GM23338 (cell line): Measurements from ENCODE around the gene NR3C1. TPM values are rescaled to one million over a fixed set of nuclear protein-coding genes. Genes with fewer than 3 reads are reported as not detected.
A peak's percentile ranks its signal among the peaks of the same experiment; 100 is the strongest.

Experiments used
- ATAC-seq: fragments of 200-7000 bp; cut with Tn5 transposase; 3 replicates; pipeline ENCODE4 v1.9.1; 2020
- DNase-seq: peaks from one replicate; pipeline ENCODE4 v3.0.0-alpha.2; 2015; ENCODE audit warnings: low spot score
- H2AFZ ChIP-seq: fragments of 200-600 bp; sonication (generic); 2 replicates; pipeline ENCODE4 v1.8.0; 2016; ENCODE audit warnings: antibody characterized with exemption, mild to moderate bottlenecking, moderate library complexity
- H3F3A ChIP-seq: fragments of 200-600 bp; sonication (generic); replicated peaks from 2 replicates; pipeline ENCODE4 v1.8.0; 2017; ENCODE audit warnings: antibody characterized with exemption, mixed run types, low read depth
- H3K27ac ChIP-seq: fragments of 200-600 bp; sonication (generic); 2 replicates; pipeline ENCODE4 v1.6.1; 2016; ENCODE audit warnings: low read depth
- H3K27me3 ChIP-seq: fragments of 200-600 bp; sonication (generic); 2 replicates; pipeline ENCODE4 v1.8.0; 2016; ENCODE audit warnings: mild to moderate bottlenecking, mixed run types, moderate library complexity; ENCODE audit not compliant: insufficient read depth
- H3K36me3 ChIP-seq: fragments of 200-600 bp; sonication (generic); 2 replicates; pipeline ENCODE4 v1.8.0; 2016; ENCODE audit warnings: mild to moderate bottlenecking; ENCODE audit not compliant: insufficient read depth
- H3K4me1 ChIP-seq: fragments of 200-600 bp; sonication (generic); 2 replicates; pipeline ENCODE4 v1.8.0; 2016; ENCODE audit warnings: mild to moderate bottlenecking, moderate library complexity; ENCODE audit not compliant: insufficient read depth
- H3K4me2 ChIP-seq: fragments of 200-600 bp; sonication (generic); 2 replicates; pipeline ENCODE4 v1.7.1; 2017; ENCODE audit warnings: mixed run types
- H3K4me3 ChIP-seq: fragments of 200-600 bp; sonication (generic); 2 replicates; pipeline ENCODE4 v1.6.1; 2016; ENCODE audit warnings: mixed run types
- H3K79me2 ChIP-seq: fragments of 200-600 bp; sonication (generic); replicated peaks from 2 replicates; pipeline ENCODE4 v1.8.0; 2017; ENCODE audit warnings: mild to moderate bottlenecking; ENCODE audit not compliant: insufficient read depth
- H3K9me2 ChIP-seq: fragments of 200-600 bp; sonication (generic); 2 replicates; pipeline ENCODE4 v1.8.0; 2017; ENCODE audit not compliant: insufficient read depth
- H4K20me1 ChIP-seq: fragments of 200-600 bp; sonication (generic); replicated peaks from 2 replicates; pipeline ENCODE4 v1.8.0; 2017; ENCODE audit warnings: mild to moderate bottlenecking; ENCODE audit not compliant: insufficient read depth
- H3K27ac Mint-ChIP-seq: 2 replicates; pipeline ENCODE4 v1.8.0; 2020; ENCODE audit warnings: inconsistent platforms, mild to moderate bottlenecking, moderate library complexity, mixed read lengths
- H3K27me3 Mint-ChIP-seq: 3 replicates; pipeline ENCODE4 v1.8.0; 2022; ENCODE audit warnings: low read depth, mild to moderate bottlenecking, moderate library complexity, mixed read lengths, inconsistent platforms; ENCODE audit not compliant: insufficient read depth, poor library complexity
- H3K36me3 Mint-ChIP-seq: 3 replicates; pipeline ENCODE4 v1.8.0; 2021; ENCODE audit warnings: low read depth, mild to moderate bottlenecking, inconsistent platforms, moderate library complexity, mixed read lengths
- H3K4me1 Mint-ChIP-seq: 3 replicates; pipeline ENCODE4 v1.8.0; 2020; ENCODE audit warnings: mild to moderate bottlenecking, inconsistent platforms, mixed read lengths
- H3K4me3 Mint-ChIP-seq: 3 replicates; pipeline ENCODE4 v1.8.0; 2021; ENCODE audit warnings: moderate library complexity, mild to moderate bottlenecking, inconsistent platforms, mixed read lengths
- H3K9me3 Mint-ChIP-seq: 3 replicates; pipeline ENCODE4 v1.8.0; 2020; ENCODE audit warnings: moderate library complexity, mild to moderate bottlenecking, inconsistent platforms, mixed read lengths
- CREB1 ChIP-seq: fragments of 250-450 bp; sonication (Bioruptor Pico); IDR thresholded peaks from 2 replicates; pipeline ENCODE4 v1.5.0; 2020; ENCODE audit warnings: low read depth, mild to moderate bottlenecking, moderate library complexity
- EZH2 ChIP-seq: fragments of 200-600 bp; sonication (generic); IDR thresholded peaks from one replicate; pipeline ENCODE4 v1.8.0; 2017; ENCODE audit warnings: antibody characterized with exemption, mild to moderate bottlenecking, low read depth; ENCODE audit not compliant: unreplicated experiment
- EZH2phosphoT487 ChIP-seq: fragments of 200-600 bp; sonication (generic); IDR thresholded peaks from one replicate; pipeline ENCODE4 v1.8.1; 2018; ENCODE audit warnings: antibody characterized with exemption; ENCODE audit not compliant: unreplicated experiment
- JUNB ChIP-seq: IDR thresholded peaks from one replicate; pipeline ENCODE4 v1.6.1; 2016; ENCODE audit warnings: antibody characterized with exemption; ENCODE audit not compliant: unreplicated experiment
- NANOG ChIP-seq: IDR thresholded peaks from 2 replicates; pipeline ENCODE4 v1.6.1; 2016; ENCODE audit warnings: antibody characterized with exemption, borderline replicate concordance
- POLR2AphosphoS5 ChIP-seq: IDR thresholded peaks from 2 replicates; pipeline ENCODE4 v1.6.1; 2016; ENCODE audit warnings: antibody characterized with exemption, low read depth
- STAT1 ChIP-seq: IDR thresholded peaks from one replicate; pipeline ENCODE4 v1.6.1; 2016; ENCODE audit warnings: antibody characterized with exemption; ENCODE audit not compliant: unreplicated experiment
- ZNF114 ChIP-seq: fragments of 250-450 bp; sonication (Bioruptor Pico); IDR thresholded peaks from 2 replicates; pipeline ENCODE4 v1.5.0; 2020; ENCODE audit warnings: mild to moderate bottlenecking, moderate library complexity
- ZNF331 ChIP-seq: fragments of 250-450 bp; sonication (Bioruptor Pico); IDR thresholded peaks from 2 replicates; pipeline ENCODE4 v1.5.0; 2020; ENCODE audit warnings: low read depth, mild to moderate bottlenecking, moderate library complexity
- polyA plus RNA-seq: library from polyadenylated mRNA; unstranded; fragments of >200 nt; fragmentation: Nextera tagmentation; extraction: Ambion mirVana; gene quantifications from 2 replicates; pipeline ENCODE4 v1.2.1, GENCODE V29; 2016
- total RNA-seq: library from RNA; depleted of rRNA; stranded (reverse); fragments of >200 nt; shearing (Covaris generic); gene quantifications from 2 replicates; pipeline ENCODE4 v1.2.3, GENCODE V29; 2014
- TF ChIP-seq, protein P1 (sequence below), 2 experiments: fragments of 200-600 bp in 1 of 2; sonication (generic) in 1 of 2; conservative IDR thresholded peaks; 2 replicates each; pipeline versions ENCODE4 v1.5.1 to v1.6.1; 2016 to 2017; ENCODE audit warnings: antibody characterized with exemption in 2 of 2, low read depth in 2 of 2, mild to moderate bottlenecking in 2 of 2, moderate library complexity in 1 of 2
- TF ChIP-seq, protein P2 (sequence below): IDR thresholded peaks from 2 replicates; pipeline ENCODE4 v1.6.1; 2016; ENCODE audit warnings: antibody characterized with exemption
- TF ChIP-seq, protein P3 (sequence below): fragments of 250-450 bp; sonication (Bioruptor Pico); IDR thresholded peaks from 2 replicates; pipeline ENCODE4 v1.5.0; 2020; ENCODE audit warnings: mild to moderate bottlenecking, moderate library complexity

Gene NR3C1
- total and polyA plus RNA-seq, 2 experiments from 2014 or later, result 1.2 to 4.6 TPM

DNA sequence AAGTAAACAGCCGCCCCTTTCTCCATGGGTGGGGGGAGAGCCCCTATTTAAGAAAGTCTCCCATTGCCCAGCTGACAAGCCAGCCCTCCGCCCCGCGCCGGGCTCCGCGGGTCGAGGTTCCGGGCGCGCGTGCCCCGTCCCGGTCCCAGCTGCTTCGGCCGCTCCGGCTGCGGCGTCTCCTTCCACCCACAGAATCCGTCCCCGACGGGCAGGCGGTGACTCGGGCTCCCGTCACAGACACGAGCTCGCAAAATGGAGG lies 223 bp downstream of the NR3C1 start:
- H3K4me3 ChIP-seq, result peak overlapping the region; percentile 93
- H3K4me2 ChIP-seq, result peak overlapping the region; percentile 92
- H3K36me3 ChIP-seq, result no peaks in the 10 kb centered on the region
- Mint-ChIP-seq H3K27me3 (peaks cover 32% of the 10 kb centered on the region), H3K36me3 (peaks cover 8% of the 10 kb centered on the region; the same call in 2 of the 3 replicates), H3K4me1 (peaks cover 44% of the 10 kb centered on the region), H3K9me3 (no peaks in the 10 kb centered on the region; the same call in 2 of the 3 replicates), H3K27ac (no peak overlapping the region), H3K4me3 (peak overlapping the region; percentile 76)
- H3K4me1 ChIP-seq, result peaks cover 39% of the 10 kb centered on the region
- peaks cover 51% of the 10 kb centered on the region for H3K27me3 ChIP-seq
- H3F3A ChIP-seq, result no peaks in the 10 kb centered on the region; the same call in 1 of the 2 replicates
- ATAC-seq, result peak; percentile 6
- no peaks in the 10 kb centered on the region for H4K20me1 ChIP-seq
- TF ChIP-seq CREB1 (CRISPR knock-in tag) (no peak), EZH2 (peak; percentile 71), ZNF331 (no peak)
- H2AFZ ChIP-seq, result peak overlapping the region; percentile 92
- no peak for DNase-seq
- no peak overlapping the region for H3K27ac ChIP-seq
- H3K79me2 ChIP-seq, result no peaks in the 10 kb centered on the region
- peaks cover 7% of the 10 kb centered on the region for H3K9me2 ChIP-seq

DNA sequence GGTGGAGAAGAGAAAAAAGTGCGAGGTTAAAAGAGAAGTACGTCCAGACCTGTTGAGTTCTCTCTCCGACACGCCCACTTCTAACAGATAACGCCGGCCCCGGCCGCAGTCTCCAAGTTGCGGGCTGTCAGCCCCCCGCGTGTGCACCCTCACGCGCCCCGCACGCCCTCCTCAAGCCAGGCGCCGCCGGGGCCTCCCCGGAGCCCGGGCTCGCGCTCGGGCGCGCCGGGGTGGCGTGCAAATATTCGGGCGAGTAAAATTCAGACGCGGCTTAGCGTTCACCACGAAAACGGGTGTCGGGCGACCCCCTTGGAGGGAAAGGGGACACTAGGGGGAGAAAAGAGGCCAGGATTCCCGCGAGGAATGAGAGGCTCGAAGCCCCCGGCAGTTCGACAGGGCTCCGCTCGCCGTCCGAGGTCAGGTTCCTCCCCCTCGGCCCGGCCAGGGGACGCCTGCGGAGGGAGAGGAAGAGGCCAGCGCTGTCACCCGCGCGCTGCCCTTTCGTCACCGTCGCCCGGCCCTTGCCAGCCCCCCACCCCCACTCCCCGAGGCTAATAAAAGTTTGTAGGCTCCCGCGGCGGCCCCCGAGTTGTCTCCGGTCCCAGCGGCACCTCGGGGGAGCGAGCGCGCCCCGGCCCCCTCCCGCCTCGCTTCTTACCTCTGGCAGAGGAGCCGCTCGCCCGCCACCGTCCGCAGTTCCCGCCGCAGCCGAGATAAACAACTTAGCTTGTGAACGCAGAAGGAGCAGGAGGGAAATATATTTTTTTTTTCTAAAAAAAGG lies 743 bp downstream of the NR3C1 start:
- Histone ChIP-seq H3K27me3 (peaks cover 51% of the 10 kb centered on the region), H3K4me2 (peak overlapping the region; percentile 92), H3K4me3 (peak overlapping the region; percentile 93), H3K9me2 (peaks cover 7% of the 10 kb centered on the region), H3K79me2 (no peaks in the 10 kb centered on the region), H2AFZ (peak overlapping the region; percentile 92), H3F3A (no peaks in the 10 kb centered on the region; the same call in 1 of the 2 replicates), H3K36me3 (no peaks in the 10 kb centered on the region), H3K27ac (no peak overlapping the region), H3K4me1 (peaks cover 43% of the 10 kb centered on the region), H4K20me1 (no peaks in the 10 kb centered on the region)
- peak; percentile 27 for ATAC-seq
- Mint-ChIP-seq H3K4me1 (peaks cover 45% of the 10 kb centered on the region), H3K9me3 (no peaks in the 10 kb centered on the region; the same call in 2 of the 3 replicates), H3K27me3 (peaks cover 32% of the 10 kb centered on the region), H3K36me3 (peaks cover 8% of the 10 kb centered on the region; the same call in 2 of the 3 replicates), H3K27ac (no peak overlapping the region), H3K4me3 (peak overlapping the region; percentile 76)
- peak; percentile 74 for DNase-seq
- TF ChIP-seq JUNB (no peak), ZNF331 (no peak), EZH2 (no peak), STAT1 (no peak), NANOG (no peak), CREB1 (CRISPR knock-in tag) (no peak), ZNF114 (no peak), EZH2phosphoT487 (no peak), POLR2AphosphoS5 (no peak)
- TF ChIP-seq, protein P1, sequence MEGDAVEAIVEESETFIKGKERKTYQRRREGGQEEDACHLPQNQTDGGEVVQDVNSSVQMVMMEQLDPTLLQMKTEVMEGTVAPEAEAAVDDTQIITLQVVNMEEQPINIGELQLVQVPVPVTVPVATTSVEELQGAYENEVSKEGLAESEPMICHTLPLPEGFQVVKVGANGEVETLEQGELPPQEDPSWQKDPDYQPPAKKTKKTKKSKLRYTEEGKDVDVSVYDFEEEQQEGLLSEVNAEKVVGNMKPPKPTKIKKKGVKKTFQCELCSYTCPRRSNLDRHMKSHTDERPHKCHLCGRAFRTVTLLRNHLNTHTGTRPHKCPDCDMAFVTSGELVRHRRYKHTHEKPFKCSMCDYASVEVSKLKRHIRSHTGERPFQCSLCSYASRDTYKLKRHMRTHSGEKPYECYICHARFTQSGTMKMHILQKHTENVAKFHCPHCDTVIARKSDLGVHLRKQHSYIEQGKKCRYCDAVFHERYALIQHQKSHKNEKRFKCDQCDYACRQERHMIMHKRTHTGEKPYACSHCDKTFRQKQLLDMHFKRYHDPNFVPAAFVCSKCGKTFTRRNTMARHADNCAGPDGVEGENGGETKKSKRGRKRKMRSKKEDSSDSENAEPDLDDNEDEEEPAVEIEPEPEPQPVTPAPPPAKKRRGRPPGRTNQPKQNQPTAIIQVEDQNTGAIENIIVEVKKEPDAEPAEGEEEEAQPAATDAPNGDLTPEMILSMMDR (conservative IDR thresholded peaks at IDR 0.05; ENCODE audit: low read depth in 2 of 2), result no peak
- TF ChIP-seq, protein P2, sequence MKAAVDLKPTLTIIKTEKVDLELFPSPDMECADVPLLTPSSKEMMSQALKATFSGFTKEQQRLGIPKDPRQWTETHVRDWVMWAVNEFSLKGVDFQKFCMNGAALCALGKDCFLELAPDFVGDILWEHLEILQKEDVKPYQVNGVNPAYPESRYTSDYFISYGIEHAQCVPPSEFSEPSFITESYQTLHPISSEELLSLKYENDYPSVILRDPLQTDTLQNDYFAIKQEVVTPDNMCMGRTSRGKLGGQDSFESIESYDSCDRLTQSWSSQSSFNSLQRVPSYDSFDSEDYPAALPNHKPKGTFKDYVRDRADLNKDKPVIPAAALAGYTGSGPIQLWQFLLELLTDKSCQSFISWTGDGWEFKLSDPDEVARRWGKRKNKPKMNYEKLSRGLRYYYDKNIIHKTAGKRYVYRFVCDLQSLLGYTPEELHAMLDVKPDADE, result no peak
- TF ChIP-seq, protein P3, sequence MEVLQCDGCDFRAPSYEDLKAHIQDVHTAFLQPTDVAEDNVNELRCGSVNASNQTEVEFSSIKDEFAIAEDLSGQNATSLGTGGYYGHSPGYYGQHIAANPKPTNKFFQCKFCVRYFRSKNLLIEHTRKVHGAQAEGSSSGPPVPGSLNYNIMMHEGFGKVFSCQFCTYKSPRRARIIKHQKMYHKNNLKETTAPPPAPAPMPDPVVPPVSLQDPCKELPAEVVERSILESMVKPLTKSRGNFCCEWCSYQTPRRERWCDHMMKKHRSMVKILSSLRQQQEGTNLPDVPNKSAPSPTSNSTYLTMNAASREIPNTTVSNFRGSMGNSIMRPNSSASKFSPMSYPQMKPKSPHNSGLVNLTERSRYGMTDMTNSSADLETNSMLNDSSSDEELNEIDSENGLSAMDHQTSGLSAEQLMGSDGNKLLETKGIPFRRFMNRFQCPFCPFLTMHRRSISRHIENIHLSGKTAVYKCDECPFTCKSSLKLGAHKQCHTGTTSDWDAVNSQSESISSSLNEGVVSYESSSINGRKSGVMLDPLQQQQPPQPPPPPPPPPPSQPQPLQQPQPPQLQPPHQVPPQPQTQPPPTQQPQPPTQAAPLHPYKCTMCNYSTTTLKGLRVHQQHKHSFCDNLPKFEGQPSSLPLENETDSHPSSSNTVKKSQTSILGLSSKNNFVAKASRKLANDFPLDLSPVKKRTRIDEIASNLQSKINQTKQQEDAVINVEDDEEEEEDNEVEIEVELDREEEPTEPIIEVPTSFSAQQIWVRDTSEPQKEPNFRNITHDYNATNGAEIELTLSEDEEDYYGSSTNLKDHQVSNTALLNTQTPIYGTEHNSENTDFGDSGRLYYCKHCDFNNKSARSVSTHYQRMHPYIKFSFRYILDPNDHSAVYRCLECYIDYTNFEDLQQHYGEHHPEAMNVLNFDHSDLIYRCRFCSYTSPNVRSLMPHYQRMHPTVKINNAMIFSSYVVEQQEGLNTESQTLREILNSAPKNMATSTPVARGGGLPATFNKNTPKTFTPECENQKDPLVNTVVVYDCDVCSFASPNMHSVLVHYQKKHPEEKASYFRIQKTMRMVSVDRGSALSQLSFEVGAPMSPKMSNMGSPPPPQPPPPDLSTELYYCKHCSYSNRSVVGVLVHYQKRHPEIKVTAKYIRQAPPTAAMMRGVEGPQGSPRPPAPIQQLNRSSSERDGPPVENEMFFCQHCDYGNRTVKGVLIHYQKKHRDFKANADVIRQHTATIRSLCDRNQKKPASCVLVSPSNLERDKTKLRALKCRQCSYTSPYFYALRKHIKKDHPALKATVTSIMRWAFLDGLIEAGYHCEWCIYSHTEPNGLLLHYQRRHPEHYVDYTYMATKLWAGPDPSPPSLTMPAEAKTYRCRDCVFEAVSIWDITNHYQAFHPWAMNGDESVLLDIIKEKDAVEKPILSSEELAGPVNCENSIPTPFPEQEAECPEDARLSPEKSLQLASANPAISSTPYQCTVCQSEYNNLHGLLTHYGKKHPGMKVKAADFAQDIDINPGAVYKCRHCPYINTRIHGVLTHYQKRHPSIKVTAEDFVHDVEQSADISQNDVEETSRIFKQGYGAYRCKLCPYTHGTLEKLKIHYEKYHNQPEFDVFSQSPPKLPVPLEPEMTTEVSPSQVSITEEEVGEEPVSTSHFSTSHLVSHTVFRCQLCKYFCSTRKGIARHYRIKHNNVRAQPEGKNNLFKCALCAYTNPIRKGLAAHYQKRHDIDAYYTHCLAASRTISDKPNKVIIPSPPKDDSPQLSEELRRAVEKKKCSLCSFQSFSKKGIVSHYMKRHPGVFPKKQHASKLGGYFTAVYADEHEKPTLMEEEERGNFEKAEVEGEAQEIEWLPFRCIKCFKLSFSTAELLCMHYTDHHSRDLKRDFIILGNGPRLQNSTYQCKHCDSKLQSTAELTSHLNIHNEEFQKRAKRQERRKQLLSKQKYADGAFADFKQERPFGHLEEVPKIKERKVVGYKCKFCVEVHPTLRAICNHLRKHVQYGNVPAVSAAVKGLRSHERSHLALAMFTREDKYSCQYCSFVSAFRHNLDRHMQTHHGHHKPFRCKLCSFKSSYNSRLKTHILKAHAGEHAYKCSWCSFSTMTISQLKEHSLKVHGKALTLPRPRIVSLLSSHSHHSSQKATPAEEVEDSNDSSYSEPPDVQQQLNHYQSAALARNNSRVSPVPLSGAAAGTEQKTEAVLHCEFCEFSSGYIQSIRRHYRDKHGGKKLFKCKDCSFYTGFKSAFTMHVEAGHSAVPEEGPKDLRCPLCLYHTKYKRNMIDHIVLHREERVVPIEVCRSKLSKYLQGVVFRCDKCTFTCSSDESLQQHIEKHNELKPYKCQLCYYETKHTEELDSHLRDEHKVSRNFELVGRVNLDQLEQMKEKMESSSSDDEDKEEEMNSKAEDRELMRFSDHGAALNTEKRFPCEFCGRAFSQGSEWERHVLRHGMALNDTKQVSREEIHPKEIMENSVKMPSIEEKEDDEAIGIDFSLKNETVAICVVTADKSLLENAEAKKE (CRISPR knock-in tag), result no peak
